ENCODE measurements around the gene SEC23A.
A peak's percentile ranks its signal among the peaks of the same experiment; 100 is the strongest.

- peak in 1 of 3 experiments; percentile 21 for TF ChIP-seq CTCF (IDR thresholded peaks at IDR 0.05)
- no peak for TF ChIP-seq POLR2A (IDR thresholded peaks at IDR 0.05)
Observed at GRCh38 chr14:39114073-39114838, 11.2 kb upstream of the SEC23A start, which contains the start of gene GEMIN2.
